H9 (cell line): Measurements from ENCODE around the gene PFDN4. TPM values are rescaled to one million over a fixed set of nuclear protein-coding genes. Genes with fewer than 3 reads are reported as not detected.

Experiments used
- DNase-seq: peaks from one replicate; pipeline ENCODE4 v3.0.0-alpha.2; 2017
- H2AFZ ChIP-seq: one replicate; pipeline ENCODE4 v1.6.1; 2013; ENCODE audit warnings: mild to moderate bottlenecking, low read length, control low read depth, moderate library complexity
- H2AK5ac ChIP-seq: 2 replicates; pipeline ENCODE4 v1.6.1; 2013; ENCODE audit warnings: low read length, control low read depth, mixed read lengths; ENCODE audit not compliant: insufficient read length
- H2BK120ac ChIP-seq: one replicate; pipeline ENCODE4 v1.6.1; 2013; ENCODE audit warnings: low read depth, mild to moderate bottlenecking, low read length, control low read depth, inconsistent platforms; ENCODE audit not compliant: poor library complexity, severe bottlenecking
- H2BK12ac ChIP-seq: 2 replicates; pipeline ENCODE4 v1.6.1; 2013; ENCODE audit warnings: low read length, control low read depth, mixed read lengths, low read depth; ENCODE audit not compliant: insufficient read length
- H2BK15ac ChIP-seq: 2 replicates; pipeline ENCODE4 v1.6.1; 2013; ENCODE audit warnings: low read depth, low read length, control low read depth
- H2BK20ac ChIP-seq: one replicate; pipeline ENCODE4 v1.6.1; 2013; ENCODE audit warnings: low read depth, mild to moderate bottlenecking, low read length, control low read depth, inconsistent platforms; ENCODE audit not compliant: poor library complexity, severe bottlenecking
- H2BK5ac ChIP-seq: 2 replicates; pipeline ENCODE4 v1.6.1; 2013; ENCODE audit warnings: low read length, control low read depth, mixed read lengths; ENCODE audit not compliant: insufficient read length
- H3K14ac ChIP-seq: 2 replicates; pipeline ENCODE4 v1.6.1; 2013; ENCODE audit warnings: low read length, control low read depth; ENCODE audit not compliant: insufficient read depth
- H3K18ac ChIP-seq: 2 replicates; pipeline ENCODE4 v1.6.1; 2013; ENCODE audit warnings: low read depth, mild to moderate bottlenecking, mixed read lengths, low read length, control low read depth; ENCODE audit not compliant: insufficient read length
- H3K23ac ChIP-seq: 2 replicates; pipeline ENCODE4 v1.6.1; 2013; ENCODE audit warnings: low read length, control low read depth, mixed read lengths, low read depth; ENCODE audit not compliant: insufficient read length
- H3K23me2 ChIP-seq: 2 replicates; pipeline ENCODE4 v1.6.1; 2013; ENCODE audit warnings: low read depth, mild to moderate bottlenecking, mixed read lengths, low read length, control low read depth; ENCODE audit not compliant: insufficient read length, poor library complexity, severe bottlenecking
- H3K27ac ChIP-seq: 2 replicates; pipeline ENCODE4 v1.5.1; 2013; ENCODE audit warnings: low read length, control low read depth, mixed read lengths, low read depth; ENCODE audit not compliant: insufficient read length
- H3K27me3 ChIP-seq: 2 replicates; pipeline ENCODE4 v1.6.1; 2013; ENCODE audit warnings: low read length, control low read depth, inconsistent platforms; ENCODE audit not compliant: insufficient read depth
- H3K4ac ChIP-seq: 2 replicates; pipeline ENCODE4 v1.6.1; 2013; ENCODE audit warnings: low read depth, mild to moderate bottlenecking, control low read depth, inconsistent platforms, low read length, moderate library complexity
- H3K4me1 ChIP-seq: 2 replicates; pipeline ENCODE4 v1.6.1; 2013; ENCODE audit warnings: low read length, control low read depth, inconsistent platforms; ENCODE audit not compliant: insufficient read depth
- H3K4me2 ChIP-seq: 2 replicates; pipeline ENCODE4 v1.6.1; 2013; ENCODE audit warnings: low read length, control low read depth, mixed read lengths; ENCODE audit not compliant: insufficient read length, insufficient read depth
- H3K56ac ChIP-seq: 2 replicates; pipeline ENCODE4 v1.6.1; 2013; ENCODE audit warnings: low read depth, mild to moderate bottlenecking, mixed read lengths, low read length, control low read depth; ENCODE audit not compliant: insufficient read length
- H3K79me1 ChIP-seq: 2 replicates; pipeline ENCODE4 v1.6.1; 2013; ENCODE audit warnings: low read depth, mild to moderate bottlenecking, moderate library complexity, low read length, control low read depth, inconsistent platforms; ENCODE audit not compliant: insufficient read depth, poor library complexity, severe bottlenecking
- H3K79me2 ChIP-seq: 2 replicates; pipeline ENCODE4 v1.6.1; 2013; ENCODE audit warnings: low read length, control low read depth, inconsistent platforms; ENCODE audit not compliant: insufficient read depth
- H3K9ac ChIP-seq: 2 replicates; pipeline ENCODE4 v1.6.1; 2013; ENCODE audit warnings: low read length, control low read depth, mixed read lengths; ENCODE audit not compliant: insufficient read length; ENCODE audit errors: extremely low read depth
- H3K9me3 ChIP-seq: one replicate; pipeline ENCODE4 v1.6.1; 2013; ENCODE audit warnings: low read depth, low read length, inconsistent platforms; ENCODE audit not compliant: control insufficient read depth
- H3T11ph ChIP-seq: one replicate; pipeline ENCODE4 v1.6.1; 2013; ENCODE audit warnings: mild to moderate bottlenecking, low read length, control low read depth, inconsistent platforms
- H4K20me1 ChIP-seq: one replicate; pipeline ENCODE4 v1.6.1; 2013; ENCODE audit not compliant: control insufficient read depth, insufficient read length, insufficient read depth
- H4K5ac ChIP-seq: 2 replicates; pipeline ENCODE4 v1.6.1; 2013; ENCODE audit warnings: low read depth, mild to moderate bottlenecking, mixed read lengths, low read length, control low read depth; ENCODE audit not compliant: insufficient read length
- H4K8ac ChIP-seq: replicated peaks from 2 replicates; pipeline ENCODE4 v1.6.1; 2013; ENCODE audit warnings: low read length, control low read depth, mixed read lengths, low read depth; ENCODE audit not compliant: insufficient read length
- H4K91ac ChIP-seq: 2 replicates; pipeline ENCODE4 v1.6.1; 2013; ENCODE audit warnings: low read depth, mild to moderate bottlenecking, moderate library complexity, mixed read lengths, low read length, control low read depth; ENCODE audit not compliant: insufficient read length
- H3K27ac Mint-ChIP-seq, 3 experiments: 2 replicates in 2 of 3; 3 replicates in 1 of 3; pipeline ENCODE4 v1.8.0; 2020 to 2021; ENCODE audit warnings: mixed read lengths in 3 of 3, mild to moderate bottlenecking in 1 of 3, moderate library complexity in 1 of 3
- H3K27me3 Mint-ChIP-seq: 2 replicates; pipeline ENCODE4 v1.8.0; 2021; ENCODE audit warnings: low read depth, mild to moderate bottlenecking, moderate library complexity, mixed read lengths
- H3K36me3 Mint-ChIP-seq, 3 experiments: 2 replicates in 2 of 3; 3 replicates in 1 of 3; pipeline ENCODE4 v1.8.0; 2020 to 2021; ENCODE audit warnings: low read depth in 3 of 3, mixed read lengths in 3 of 3; ENCODE audit not compliant: insufficient read depth in 1 of 3
- H3K4me1 Mint-ChIP-seq, 2 experiments: 2 replicates each; pipeline ENCODE4 v1.8.0; 2020; ENCODE audit warnings: mixed read lengths in 2 of 2
- H3K4me3 Mint-ChIP-seq, 2 experiments: 2 replicates in 1 of 2; 3 replicates in 1 of 2; pipeline ENCODE4 v1.8.0; 2020 to 2021; ENCODE audit warnings: mild to moderate bottlenecking in 2 of 2, mixed read lengths in 2 of 2, moderate library complexity in 1 of 2
- H3K9me3 Mint-ChIP-seq, 2 experiments: 2 replicates in 1 of 2; 3 replicates in 1 of 2; pipeline ENCODE4 v1.8.0; 2020; ENCODE audit warnings: mild to moderate bottlenecking in 2 of 2, mixed read lengths in 2 of 2, moderate library complexity in 1 of 2
- WGBS: extraction: QIAGEN DNeasy Blood & Tissue Kit; methylation state at CpG from one replicate; pipeline ENCODE4 v1.1.7; 2013; ENCODE audit warnings: missing lambda C conversion rate, low lambda C conversion rate, mixed read lengths; ENCODE audit not compliant: insufficient read length; ENCODE audit errors: extremely low coverage; 5-methylcytosine and 5-hydroxymethylcytosine counted together
- total RNA-seq: library from RNA; stranded (reverse); gene quantifications from 2 replicates; pipeline ENCODE4 v1.2.1, GENCODE V29; 2021
- TF ChIP-seq, protein P1 (sequence below): fragments of 200-600 bp; sonication (generic); conservative IDR thresholded peaks from 3 replicates; pipeline ENCODE4 v1.8.0; 2021; ENCODE audit warnings: antibody characterized with exemption, mild to moderate bottlenecking

PFDN4 gene
- total RNA-seq, 1 experiment from 2014 or later, result 73.6 TPM

DNA sequence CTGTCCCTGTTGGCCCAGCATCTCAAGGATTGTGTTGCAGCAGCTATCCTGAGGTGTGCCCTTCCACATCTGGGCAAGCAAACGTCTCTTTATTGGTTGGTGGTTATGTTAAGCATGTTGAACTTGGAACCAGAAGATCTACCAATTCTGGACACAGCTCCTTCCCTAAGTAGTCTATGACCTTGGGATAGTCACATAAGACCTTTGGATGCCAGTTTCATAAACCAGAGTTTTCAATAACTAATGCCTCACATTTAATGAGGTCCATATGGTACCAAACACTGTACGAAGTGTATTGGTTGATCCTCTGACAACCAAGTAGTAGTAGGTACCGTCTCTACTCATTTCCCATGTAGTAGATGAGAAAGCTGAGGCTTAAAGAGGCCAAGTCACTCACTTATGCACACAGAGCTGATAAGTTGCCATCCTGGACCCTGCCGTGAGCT, 37.8 kb upstream of the PFDN4 start:
- no peaks in the 10 kb centered on the region for H3K79me2 ChIP-seq
- H3K9me3 ChIP-seq, result no peaks in the 10 kb centered on the region
- H2BK5ac ChIP-seq, result no peak overlapping the region
- Mint-ChIP-seq H3K36me3 (no peaks in the 10 kb centered on the region), H3K4me1 (peaks cover 17 to 26% of the 10 kb centered on the region in 2 experiments), H3K9me3 (peaks cover 0 to 2% of the 10 kb centered on the region in 2 experiments; a peak in 1 of 5 replicates), H3K27ac (no peak overlapping the region), H3K27me3 (peaks cover 77% of the 10 kb centered on the region), H3K4me3 (no peak overlapping the region)
- H3K4me1 ChIP-seq, result no peaks in the 10 kb centered on the region
- no peak overlapping the region for H2BK12ac ChIP-seq
- peaks cover 36% of the 10 kb centered on the region for H3K27me3 ChIP-seq
- no peak overlapping the region for H3K4ac ChIP-seq
- H2AK5ac ChIP-seq, result no peak overlapping the region
- H3K79me1 ChIP-seq, result no peaks in the 10 kb centered on the region
- no peak overlapping the region for H2BK20ac ChIP-seq
- WGBS, result no CpG with 5 or more reads among the region's 4 CpGs
- TF ChIP-seq, protein P1, sequence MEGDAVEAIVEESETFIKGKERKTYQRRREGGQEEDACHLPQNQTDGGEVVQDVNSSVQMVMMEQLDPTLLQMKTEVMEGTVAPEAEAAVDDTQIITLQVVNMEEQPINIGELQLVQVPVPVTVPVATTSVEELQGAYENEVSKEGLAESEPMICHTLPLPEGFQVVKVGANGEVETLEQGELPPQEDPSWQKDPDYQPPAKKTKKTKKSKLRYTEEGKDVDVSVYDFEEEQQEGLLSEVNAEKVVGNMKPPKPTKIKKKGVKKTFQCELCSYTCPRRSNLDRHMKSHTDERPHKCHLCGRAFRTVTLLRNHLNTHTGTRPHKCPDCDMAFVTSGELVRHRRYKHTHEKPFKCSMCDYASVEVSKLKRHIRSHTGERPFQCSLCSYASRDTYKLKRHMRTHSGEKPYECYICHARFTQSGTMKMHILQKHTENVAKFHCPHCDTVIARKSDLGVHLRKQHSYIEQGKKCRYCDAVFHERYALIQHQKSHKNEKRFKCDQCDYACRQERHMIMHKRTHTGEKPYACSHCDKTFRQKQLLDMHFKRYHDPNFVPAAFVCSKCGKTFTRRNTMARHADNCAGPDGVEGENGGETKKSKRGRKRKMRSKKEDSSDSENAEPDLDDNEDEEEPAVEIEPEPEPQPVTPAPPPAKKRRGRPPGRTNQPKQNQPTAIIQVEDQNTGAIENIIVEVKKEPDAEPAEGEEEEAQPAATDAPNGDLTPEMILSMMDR, result no peak
- H2BK15ac ChIP-seq, result no peak overlapping the region
- DNase-seq, result no peak
- H3K23me2 ChIP-seq, result peaks cover 23% of the 10 kb centered on the region
- no peak overlapping the region for H2AFZ ChIP-seq
- H3K23ac ChIP-seq, result no peak overlapping the region
- H3T11ph ChIP-seq, result no peak overlapping the region
- no peak overlapping the region for H3K14ac ChIP-seq
- no peak overlapping the region for H3K56ac ChIP-seq
- no peak overlapping the region for H4K8ac ChIP-seq
- H4K20me1 ChIP-seq, result no peaks in the 10 kb centered on the region
- no peak overlapping the region for H3K27ac ChIP-seq
- no peak overlapping the region for H4K5ac ChIP-seq
- no peak overlapping the region for H2BK120ac ChIP-seq
- no peak overlapping the region for H4K91ac ChIP-seq
- no peak overlapping the region for H3K4me2 ChIP-seq
- H3K9ac ChIP-seq, result no peak overlapping the region
- no peak overlapping the region for H3K18ac ChIP-seq
